ENCODE data around the gene GATA2.

The GATA2 gene

DNA sequence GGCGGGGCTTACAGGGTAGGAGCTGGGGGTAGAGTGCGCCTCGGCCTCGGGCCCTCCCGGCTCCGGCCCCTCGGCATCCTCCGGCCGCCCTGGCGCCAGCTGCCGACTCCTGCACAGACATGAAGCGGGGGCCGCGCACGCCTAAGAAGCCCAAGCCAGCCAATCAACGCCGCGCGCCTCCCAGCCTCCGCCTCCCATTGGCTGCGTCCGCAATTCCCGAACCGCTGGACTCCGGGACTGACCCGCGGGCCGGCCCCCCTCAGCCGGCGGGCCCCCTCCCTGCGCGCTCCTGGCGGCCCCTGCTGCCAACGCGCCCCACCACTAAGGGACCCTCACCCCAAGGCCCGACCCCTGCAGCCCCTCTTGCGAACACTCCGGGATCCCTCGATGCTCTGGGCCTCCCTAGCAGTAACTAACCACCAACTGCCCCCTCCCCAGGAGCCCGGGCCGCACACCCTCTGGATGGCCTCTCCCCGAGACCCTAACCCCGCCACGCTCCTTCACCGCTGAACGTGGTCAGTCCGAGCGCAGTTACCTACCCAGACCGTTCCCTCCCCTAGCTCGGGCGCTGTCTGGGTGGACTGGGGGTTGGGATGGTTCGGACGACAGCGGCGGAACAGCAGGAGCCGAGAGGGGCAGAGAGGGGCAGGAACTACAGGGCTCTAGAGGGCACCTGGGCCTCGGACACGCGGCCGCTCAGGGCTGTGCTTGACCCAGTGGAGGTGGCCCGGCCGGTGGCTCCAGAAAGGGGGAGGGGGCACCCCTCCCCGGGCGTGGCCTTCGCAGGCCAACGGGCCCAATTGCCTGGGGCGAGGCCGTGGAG is 5.0 kb downstream of the GATA2 start:
- FAIRE-seq: no peak

DNA sequence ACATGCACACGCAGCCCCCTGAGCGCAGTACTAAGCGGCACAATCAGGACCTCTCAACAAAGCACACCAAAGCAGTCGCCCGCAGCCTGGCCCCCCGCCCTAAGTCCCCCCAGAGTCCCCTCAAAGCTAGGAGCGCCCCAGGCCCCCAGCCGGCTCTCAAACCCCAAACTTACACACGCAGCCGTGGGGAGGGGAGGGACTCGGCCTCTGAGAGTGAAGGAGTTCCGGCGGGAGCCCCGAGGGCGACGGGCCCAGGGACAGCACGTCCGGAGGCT is 5.5 kb downstream of the GATA2 start:
- no peak for FAIRE-seq

DNA sequence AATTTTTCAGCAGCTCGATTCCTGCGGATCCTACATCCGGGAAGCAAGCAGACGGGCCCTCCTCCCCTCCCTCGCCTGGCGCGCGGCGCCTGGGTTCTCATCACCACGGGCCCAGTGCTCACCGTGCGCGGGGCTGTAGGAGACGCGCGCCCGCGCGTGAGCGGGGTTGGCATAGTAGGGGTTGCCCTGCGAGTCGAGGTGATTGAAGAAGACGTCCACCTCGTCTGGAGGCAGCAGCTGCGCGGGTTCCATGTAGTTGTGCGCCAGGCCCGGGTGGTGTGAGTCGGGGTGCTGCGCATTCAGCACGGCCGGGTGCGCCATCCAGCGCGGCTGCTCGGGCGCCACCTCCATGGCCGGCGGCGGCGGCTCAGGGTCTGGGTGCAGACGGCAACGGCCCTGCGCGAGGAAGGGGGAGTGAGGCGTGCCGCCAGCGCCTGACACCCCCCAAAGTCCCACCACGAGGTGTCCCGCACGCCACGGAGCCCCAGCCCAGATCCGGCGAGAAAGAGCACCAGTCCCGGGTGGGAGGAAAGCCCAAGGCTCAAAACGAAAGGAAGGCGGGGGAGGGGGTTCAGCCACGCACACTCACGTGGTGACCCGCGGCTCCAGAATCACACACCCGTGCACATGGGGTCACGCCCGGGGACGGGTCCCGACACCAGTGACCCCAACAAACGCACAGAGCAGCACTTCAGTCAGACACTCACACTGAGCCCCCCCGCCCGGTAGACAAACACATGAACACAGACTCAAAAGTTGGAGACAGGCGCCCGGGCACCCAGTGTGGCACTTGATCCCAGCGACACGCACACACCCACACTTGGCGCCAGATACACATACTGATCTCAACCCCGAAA is 6.1 kb downstream of the GATA2 start:
- no peak for FAIRE-seq

GRCh38 chr3:128486205-128486628 is 6.8 kb downstream of the GATA2 start:
- no peak for FAIRE-seq

DNA sequence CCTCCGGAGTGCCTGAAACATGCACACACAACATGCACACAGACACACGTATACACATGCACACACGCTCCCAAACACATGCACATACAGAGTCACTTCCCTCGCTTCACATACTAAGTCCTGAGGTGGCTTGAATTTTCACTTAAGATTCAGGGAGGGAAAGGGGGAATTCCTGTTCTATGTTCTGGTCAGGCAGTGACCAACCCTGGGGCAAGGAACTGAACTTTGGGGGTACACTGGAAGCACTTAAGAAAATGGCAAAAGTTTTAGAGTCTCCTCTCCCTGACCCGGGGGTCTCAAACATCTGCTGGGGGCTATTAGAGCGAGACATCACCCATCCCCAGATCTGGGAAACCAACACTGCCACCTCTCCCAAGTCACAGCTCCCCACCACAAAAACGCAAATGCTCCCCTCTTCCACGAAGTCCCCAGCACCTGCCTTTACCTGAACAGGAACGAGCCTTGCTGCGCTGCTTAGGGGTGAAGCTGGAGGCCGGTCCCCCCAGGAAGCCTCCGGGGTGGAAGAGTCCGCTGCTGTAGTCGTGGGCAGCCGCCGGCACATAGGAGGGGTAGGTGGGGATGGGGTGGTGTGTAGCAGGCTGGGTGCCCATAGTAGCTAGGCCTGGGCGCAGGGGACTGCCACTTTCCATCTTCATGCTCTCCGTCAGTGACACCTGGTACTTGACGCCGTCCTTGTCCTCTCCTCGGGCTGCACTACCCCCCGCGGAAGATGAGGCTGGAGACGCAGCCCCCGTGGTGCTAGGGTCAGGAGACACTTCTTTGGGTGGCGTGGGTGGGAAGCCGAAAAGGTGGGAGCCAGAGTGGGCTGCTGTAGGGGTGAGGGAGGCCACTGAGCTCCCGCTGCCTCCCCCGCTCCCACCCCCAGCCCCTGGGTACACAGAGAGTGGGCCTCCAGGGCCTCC is 7.5 kb downstream of the GATA2 start:
- FAIRE-seq: no peak

GRCh38 chr3:128484404-128485281 is 8.4 kb downstream of the GATA2 start:
- no peak for FAIRE-seq

- FAIRE-seq: no peak
Observed at GRCh38 chr3:128483657-128484403, 9.2 kb downstream of the GATA2 start.

DNA sequence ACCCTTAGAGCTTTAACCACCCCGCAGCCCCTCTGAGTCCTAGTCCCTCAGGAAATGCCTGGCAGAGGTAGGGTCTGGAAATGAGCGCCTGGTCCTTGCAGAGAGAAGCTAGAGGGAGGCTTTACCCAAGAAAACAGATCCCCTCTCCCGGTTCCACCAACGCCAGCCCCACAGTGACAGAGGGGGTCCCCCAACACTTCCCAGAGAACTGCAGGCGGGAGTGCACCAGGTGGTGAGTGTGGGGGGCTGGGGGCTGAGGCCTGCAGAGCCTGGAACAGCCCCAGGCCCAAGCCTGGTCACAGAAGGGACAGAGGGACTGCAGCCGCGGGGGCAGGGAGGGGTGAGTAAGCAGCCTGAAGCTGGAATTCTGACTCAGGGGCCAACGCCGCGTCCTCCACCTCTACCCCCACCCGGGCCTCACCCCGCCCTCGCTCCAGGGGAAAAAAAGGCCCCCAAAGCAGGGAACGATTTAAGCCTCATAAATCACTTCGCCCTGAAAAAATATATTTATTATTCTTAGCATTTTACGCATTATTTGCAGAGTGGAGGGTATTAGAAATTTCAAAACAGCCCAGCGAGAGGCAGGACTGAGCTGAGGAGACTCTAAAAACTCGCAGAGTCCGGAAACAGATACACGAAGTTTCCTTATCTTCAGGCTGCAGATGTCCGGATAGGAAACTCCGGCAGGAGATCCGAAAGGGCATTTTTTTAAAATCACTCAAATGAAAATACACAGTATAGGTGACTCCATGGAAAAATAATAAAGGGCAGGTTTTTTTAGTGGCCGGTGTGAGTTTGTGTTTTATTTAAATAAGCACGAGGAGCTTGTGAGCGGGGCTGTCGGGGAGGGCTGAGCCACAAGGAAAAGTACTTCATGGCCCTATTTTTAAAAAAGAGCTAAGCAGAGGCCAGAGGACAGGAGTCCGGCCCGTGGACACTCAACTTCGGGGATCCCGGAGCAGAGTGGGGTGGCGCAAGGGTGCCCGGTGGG is 10.0 kb downstream of the GATA2 start:
- no peak for FAIRE-seq

GRCh38 chr3:128482175-128482574 is 10.8 kb downstream of the GATA2 start:
- no peak for FAIRE-seq

- no peak for FAIRE-seq
Observed at GRCh38 chr3:128481438-128481942, 11.5 kb downstream of the GATA2 start.

DNA sequence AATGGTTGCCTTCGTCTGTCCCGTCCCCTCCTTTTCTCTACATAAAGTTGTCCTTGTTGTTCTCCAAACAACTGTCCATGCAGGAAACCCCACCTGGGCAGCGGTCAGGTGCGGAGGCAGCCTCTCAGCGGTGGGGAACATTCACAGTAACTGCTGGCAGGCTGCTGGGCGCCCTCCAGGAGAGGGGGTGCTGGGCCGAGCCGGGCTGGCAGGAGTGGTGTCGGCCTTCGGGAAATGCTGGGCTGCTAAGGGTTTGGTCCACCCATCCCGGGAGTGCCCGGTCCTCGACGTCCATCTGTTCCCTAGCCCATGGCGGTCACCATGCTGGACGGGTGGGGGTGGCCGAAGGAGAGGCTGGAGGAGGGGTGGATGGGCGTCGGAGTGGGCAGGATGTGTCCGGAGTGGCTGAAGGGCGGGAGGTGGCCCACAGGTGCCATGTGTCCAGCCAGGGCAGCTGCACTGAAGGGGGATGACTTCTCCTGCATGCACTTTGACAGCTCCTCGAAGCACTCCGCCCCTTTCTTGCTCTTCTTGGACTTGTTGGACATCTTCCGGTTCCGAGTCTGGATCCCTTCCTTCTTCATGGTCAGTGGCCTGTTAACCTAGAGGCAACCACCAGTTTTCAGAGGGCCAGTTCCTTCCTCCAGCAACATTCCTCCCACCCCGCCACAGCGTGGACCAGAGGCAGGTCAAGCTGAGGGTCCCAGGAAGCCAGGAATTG is 12.1 kb downstream of the GATA2 start:
- no peak for FAIRE-seq

GRCh38 chr3:128480278-128480677 is 12.7 kb downstream of the GATA2 start:
- FAIRE-seq: no peak

GRCh38 chr3:128479558-128480086 is 13.4 kb downstream of the GATA2 start:
- FAIRE-seq: no peak

DNA sequence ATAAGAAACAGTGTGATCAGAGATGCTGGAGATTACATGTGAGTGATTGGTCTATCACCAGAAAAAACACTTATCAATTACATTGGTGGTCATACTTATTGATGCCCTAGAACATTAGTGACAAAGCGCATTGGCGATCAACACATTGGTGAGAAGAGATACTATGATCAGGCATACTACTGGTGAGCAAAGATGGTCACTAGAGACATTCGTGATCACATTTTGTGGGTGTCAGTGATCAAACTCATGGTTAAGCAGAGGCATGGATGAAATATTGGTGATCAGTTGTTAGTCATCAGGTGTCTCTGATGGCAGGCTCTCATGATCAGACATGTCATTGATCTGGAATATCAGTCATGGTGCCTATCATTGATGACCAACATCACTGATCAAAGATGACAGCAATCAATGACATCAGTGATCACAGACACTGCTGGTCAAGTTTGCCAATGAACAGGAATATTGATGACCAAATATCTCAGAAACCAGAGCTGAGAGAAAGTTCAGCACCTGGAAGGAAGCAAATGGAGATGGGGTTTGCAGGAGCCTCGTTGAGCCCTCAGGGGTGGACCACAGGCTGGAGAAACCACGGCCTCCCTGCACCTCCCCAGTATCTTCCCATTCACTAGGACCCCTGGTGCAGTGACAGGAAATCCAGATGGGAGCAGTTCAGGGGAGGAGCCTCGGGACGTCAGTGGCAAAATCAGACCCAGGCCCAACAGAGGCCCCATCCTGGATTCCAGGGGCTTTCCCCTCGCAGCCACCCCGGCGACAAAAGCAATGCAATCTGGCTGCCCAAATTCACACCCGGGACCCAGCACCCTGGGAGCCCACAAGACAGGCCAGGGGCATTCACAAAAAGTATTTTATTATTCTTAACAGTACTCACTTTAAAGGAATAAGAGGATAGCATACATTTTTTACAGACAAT is 14.2 kb downstream of the GATA2 start:
- FAIRE-seq: no peak

DNA sequence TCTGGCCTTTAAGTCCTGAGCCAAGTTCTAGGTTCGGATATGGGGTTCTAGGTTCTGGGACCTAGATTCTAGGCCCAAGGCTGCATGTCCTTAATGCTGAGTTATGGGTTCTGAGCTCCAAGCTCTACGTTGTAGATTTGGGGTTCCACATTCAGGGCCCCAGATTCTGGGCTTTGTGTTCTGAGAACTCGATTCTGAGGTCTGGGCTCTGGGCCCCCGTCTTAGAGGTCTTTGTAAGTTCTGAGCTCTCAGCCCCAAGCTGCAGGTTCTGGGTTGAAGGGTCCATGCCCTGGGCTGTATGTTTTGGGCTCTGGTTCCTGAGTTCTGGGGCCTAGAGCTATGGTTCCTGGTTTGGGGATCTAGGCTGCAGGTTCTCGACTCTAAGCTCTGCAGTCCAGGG is 16.3 kb downstream of the GATA2 start:
- no peak for FAIRE-seq

DNA sequence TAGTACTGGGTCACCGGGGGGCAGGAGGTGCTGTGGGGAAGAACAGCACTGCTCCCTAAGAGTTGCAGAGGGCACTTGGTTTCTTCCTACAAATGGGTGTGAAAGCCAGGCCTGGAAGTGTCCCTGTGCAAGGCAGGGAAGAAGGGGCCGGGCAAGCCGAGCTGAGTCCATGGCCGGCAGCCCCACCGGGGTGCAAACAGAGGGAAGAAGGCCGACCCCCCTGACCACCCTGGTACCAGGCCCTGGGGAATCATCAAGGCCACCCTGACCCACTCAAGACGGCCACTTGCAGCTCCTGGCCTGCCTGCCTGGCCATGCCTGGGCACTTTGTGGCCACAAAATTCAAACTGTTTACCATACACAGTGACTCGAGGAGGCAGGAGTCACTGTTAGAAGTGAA is 17.6 kb downstream of the GATA2 start:
- FAIRE-seq: no peak

- no peak for FAIRE-seq
Observed at GRCh38 chr3:128473737-128474136, 19.3 kb downstream of the GATA2 start.

DNA sequence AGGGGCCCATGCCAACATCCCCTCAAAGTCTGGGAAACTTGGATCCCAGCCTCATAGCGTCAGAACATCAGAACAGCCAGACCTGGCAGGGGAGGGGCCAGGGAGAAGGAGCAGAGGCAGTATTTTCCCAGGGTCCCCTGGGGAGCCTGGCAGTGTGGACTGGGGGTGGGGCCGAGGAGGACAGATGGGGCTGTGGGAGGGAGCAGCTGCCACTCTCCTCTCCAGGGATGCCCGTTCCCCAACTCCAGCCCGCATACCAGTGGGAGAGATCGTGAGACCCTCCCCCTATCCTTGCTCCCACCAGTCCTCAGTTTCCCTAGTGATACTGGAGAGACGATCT is 19.9 kb downstream of the GATA2 start:
- no peak for FAIRE-seq
